Measurements from ENCODE around the gene ATG5.

ATG5 gene

DNA sequence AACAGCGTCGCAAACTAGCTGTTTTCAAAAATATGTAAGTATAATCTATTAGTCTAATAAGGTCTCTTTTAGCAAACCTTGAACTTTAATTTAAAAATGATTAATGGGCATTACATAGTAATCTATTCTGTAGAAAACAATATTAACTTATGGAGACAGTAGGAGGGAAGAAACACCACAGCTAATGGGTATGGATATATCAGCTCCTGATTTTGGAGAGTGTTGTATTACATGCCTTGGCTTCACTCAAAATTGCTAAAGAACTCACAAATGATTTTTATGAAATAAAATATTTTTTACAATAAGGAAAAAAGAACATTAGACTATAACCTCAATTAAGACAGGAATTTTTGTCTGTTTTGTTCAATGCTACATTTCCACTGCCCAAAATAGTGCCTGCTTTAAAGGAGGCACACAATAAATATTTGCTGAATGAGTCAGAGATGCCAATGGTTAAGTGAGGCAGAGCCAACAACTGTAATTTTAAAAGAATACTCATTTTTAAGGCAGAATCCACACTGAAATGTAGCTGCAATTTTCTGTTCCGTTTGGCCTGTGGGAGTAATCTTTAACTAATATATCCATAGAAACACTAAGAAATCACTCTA is 15.7 kb downstream of the ATG5 start:
- H3K9me3 ChIP-seq, result no peaks in the 10 kb centered on the region
- peak overlapping the region in 1 of 2 donors; percentile 29 for H3K27ac ChIP-seq
- peaks cover 2 to 7% (median 3%) of the 10 kb centered on the region in 3 donors for H3K36me3 ChIP-seq
- intact Hi-C loops (cut with DNase I; ENCODE audit: low total_unique reads), result no loop called here
- no peaks in the 10 kb centered on the region for H3K27me3 ChIP-seq
- H3K4me3 ChIP-seq, result no peak overlapping the region
- no peak for DNase-seq
- TF ChIP-seq, protein P1, sequence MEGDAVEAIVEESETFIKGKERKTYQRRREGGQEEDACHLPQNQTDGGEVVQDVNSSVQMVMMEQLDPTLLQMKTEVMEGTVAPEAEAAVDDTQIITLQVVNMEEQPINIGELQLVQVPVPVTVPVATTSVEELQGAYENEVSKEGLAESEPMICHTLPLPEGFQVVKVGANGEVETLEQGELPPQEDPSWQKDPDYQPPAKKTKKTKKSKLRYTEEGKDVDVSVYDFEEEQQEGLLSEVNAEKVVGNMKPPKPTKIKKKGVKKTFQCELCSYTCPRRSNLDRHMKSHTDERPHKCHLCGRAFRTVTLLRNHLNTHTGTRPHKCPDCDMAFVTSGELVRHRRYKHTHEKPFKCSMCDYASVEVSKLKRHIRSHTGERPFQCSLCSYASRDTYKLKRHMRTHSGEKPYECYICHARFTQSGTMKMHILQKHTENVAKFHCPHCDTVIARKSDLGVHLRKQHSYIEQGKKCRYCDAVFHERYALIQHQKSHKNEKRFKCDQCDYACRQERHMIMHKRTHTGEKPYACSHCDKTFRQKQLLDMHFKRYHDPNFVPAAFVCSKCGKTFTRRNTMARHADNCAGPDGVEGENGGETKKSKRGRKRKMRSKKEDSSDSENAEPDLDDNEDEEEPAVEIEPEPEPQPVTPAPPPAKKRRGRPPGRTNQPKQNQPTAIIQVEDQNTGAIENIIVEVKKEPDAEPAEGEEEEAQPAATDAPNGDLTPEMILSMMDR (IDR thresholded peaks at IDR 0.05), result no peak
- H3K4me1 ChIP-seq, result peaks cover 0 to 36% (median 21%) of the 10 kb centered on the region in 4 donors

DNA sequence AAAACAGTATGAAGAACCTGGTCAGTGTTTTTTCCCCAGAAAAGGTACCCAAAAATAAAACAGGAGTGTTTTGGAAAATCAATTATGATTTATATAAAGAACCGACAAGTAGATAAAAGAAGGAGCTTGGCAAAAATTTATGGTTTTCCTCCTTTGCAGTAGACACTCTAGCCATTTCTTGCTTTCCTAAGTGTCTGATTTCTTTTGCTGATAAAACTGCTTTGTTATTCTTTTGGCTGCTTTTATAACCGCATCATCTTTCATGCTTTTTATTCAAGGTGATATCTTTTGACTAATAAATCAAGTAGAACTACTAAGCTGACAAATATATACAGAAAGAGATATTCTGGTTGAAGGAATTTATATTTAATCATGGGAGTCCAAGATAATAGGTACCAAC is 16.6 kb downstream of the ATG5 start:
- no peaks in the 10 kb centered on the region for H3K36me3 ChIP-seq
- H3K27ac ChIP-seq, result peak overlapping the region in 1 of 2 donors; percentile 29
- TF ChIP-seq, protein P1 (IDR thresholded peaks at IDR 0.05), result no peak
- H3K4me1 ChIP-seq, result peaks cover 0 to 36% (median 21%) of the 10 kb centered on the region in 4 donors
- intact Hi-C loops (cut with DNase I; ENCODE audit: low total_unique reads), result no loop called here
- H3K9me3 ChIP-seq, result no peaks in the 10 kb centered on the region
- H3K27me3 ChIP-seq, result no peaks in the 10 kb centered on the region
- H3K4me3 ChIP-seq, result no peak overlapping the region
- DNase-seq, result no peak

DNA sequence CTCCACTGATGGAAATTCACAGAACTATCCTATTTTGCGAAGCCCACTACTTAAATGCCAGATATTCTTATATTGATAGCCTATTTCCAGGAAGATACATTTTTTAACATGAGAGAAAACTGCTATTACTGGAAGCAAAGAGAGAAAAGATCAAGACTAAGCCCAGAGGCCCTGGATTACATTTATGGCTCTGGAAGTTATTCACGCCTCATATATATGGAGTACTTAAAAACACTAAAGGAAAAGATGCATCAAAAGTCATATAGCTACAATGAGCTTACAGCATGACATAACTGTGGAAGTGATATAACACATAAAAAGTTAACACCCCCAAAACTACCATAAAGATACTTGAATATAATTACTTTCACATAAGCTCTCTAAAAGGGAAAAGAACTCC is 19.8 kb downstream of the ATG5 start:
- H3K9me3 ChIP-seq, result no peaks in the 10 kb centered on the region
- peaks cover 0 to 22% (median 12%) of the 10 kb centered on the region in 4 donors for H3K4me1 ChIP-seq
- H3K27me3 ChIP-seq, result no peaks in the 10 kb centered on the region
- TF ChIP-seq, protein P1 (IDR thresholded peaks at IDR 0.05), result no peak
- H3K4me3 ChIP-seq, result no peak overlapping the region
- H3K36me3 ChIP-seq, result no peaks in the 10 kb centered on the region
- H3K27ac ChIP-seq, result no peak overlapping the region
- intact Hi-C loops (cut with DNase I; ENCODE audit: low total_unique reads), result no loop called here
- DNase-seq, result no peak

DNA sequence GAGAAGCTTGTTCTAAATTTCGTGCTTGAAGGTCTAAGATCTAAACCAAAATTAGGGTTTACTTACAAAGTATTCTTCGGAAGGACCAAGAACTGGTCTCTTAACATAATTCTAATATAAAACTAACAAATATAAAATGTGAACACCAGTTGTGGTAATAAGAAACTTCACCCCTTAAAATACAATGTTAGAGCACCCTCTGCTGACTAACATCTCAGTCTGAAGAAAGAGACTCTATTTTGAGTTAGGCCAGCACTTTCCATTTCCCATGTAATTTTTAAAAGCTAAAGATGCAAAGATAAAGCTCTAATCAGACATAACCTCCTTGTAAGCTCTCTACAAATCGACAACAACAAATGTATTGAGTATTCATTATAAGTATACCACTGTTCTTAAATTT is 24.6 kb downstream of the ATG5 start:
- Histone ChIP-seq H3K9me3 (no peaks in the 10 kb centered on the region), H3K4me1 (no peaks in the 10 kb centered on the region), H3K27ac (no peak overlapping the region), H3K27me3 (no peaks in the 10 kb centered on the region), H3K36me3 (no peaks in the 10 kb centered on the region), H3K4me3 (no peak overlapping the region)
- TF ChIP-seq, protein P1 (IDR thresholded peaks at IDR 0.05), result peak; percentile 29 to 32
- no peak for DNase-seq
- intact Hi-C loops (cut with DNase I; ENCODE audit: low total_unique reads), result no loop called here

DNA sequence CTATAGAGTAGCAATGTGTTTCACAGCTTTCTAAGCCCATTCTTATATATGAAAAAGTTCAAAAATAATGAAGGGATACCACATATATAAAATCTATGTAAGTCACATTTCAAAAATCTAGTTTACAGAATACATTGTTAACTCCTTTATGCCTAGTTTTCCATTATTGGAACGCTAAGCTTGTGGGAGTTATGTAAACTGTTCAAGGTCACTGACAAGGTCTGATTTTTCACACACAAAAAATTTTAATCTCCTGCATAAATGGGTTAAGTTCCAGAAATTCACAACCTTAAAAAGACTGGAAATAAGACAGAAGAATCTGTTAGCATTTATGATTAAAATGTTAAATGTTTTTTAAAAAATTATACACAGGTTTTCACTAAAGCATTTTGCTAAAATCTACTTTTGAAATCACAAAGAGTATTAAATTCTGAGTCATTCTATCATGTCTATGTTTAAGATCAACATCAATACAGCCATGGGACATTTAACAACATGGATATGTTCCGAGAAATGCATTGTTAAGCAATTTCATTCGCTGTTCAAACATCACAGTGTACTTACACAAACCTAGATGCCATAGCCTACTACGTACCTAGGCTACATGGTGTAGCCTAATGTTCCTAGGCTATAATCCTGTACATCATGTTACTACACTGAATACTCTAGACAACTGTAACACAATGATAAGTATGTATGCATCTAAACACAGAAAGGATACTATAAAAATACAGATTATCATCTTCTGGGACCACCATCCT is 25.4 kb downstream of the ATG5 start:
- no peak for DNase-seq
- no peaks in the 10 kb centered on the region for H3K4me1 ChIP-seq
- no peak overlapping the region for H3K4me3 ChIP-seq
- intact Hi-C loops (cut with DNase I; ENCODE audit: low total_unique reads), result no loop called here
- TF ChIP-seq, protein P1 (IDR thresholded peaks at IDR 0.05), result no peak
- H3K36me3 ChIP-seq, result no peaks in the 10 kb centered on the region
- H3K27me3 ChIP-seq, result no peaks in the 10 kb centered on the region
- H3K9me3 ChIP-seq, result no peaks in the 10 kb centered on the region
- H3K27ac ChIP-seq, result no peak overlapping the region
